K562 (cell line): ENCODE measurements around the gene ITPR3. TPM values are rescaled to one million over a fixed set of nuclear protein-coding genes. Genes with fewer than 3 reads are reported as not detected.

Experiments
- CTBP1 ChIP-seq: fragments of 450-650 bp; IDR thresholded peaks from 2 replicates; pipeline ENCODE4 v1.6.1; 2016; ENCODE audit warnings: borderline replicate concordance
- ESRRA ChIP-seq: fragments of 450-650 bp; IDR thresholded peaks from 2 replicates; pipeline ENCODE4 v1.6.1; 2014; ENCODE audit warnings: low read depth, mild to moderate bottlenecking, moderate library complexity, borderline replicate concordance
- ETV1 ChIP-seq: fragments of 450-650 bp; conservative IDR thresholded peaks from 2 replicates; pipeline ENCODE4 v1.6.1; 2016; ENCODE audit warnings: missing genetic modification characterization, control low read depth, low read depth, missing compliant biosample characterization
- ETV5 ChIP-seq: sonication (generic); formaldehyde crosslinking; IDR thresholded peaks from 2 replicates; pipeline ENCODE4 v1.4.0; 2020; ENCODE audit warnings: low read depth, mild to moderate bottlenecking, missing genetic modification reagents
- ILF3 ChIP-seq: fragments of 450-650 bp; IDR thresholded peaks from 2 replicates; pipeline ENCODE4 v1.6.1; 2018; ENCODE audit warnings: antibody characterized with exemption, mild to moderate bottlenecking, moderate library complexity, borderline replicate concordance
- KLF13 ChIP-seq: fragments of 450-650 bp; IDR thresholded peaks from 2 replicates; pipeline ENCODE4 v1.6.1; 2016; ENCODE audit warnings: missing genetic modification characterization, low read depth, mild to moderate bottlenecking, missing compliant biosample characterization, moderate library complexity, borderline replicate concordance
- LEF1 ChIP-seq: fragments of 450-650 bp; IDR thresholded peaks from 2 replicates; pipeline ENCODE4 v1.6.1; 2016; ENCODE audit warnings: mild to moderate bottlenecking
- MTA1 ChIP-seq: fragments of 450-650 bp; IDR thresholded peaks from 2 replicates; pipeline ENCODE4 v1.6.1; 2017; ENCODE audit warnings: borderline replicate concordance
- PHTF2 ChIP-seq: fragments of 250-450 bp; sonication (Bioruptor Pico); IDR thresholded peaks from 2 replicates; pipeline ENCODE4 v1.5.0; 2021; ENCODE audit warnings: mild to moderate bottlenecking
- RAD51 ChIP-seq: fragments of 450-650 bp; IDR thresholded peaks from 2 replicates; pipeline ENCODE4 v1.7.1; 2016; ENCODE audit warnings: low read depth, mild to moderate bottlenecking, borderline replicate concordance
- RB1 ChIP-seq: fragments of 450-650 bp; IDR thresholded peaks from 2 replicates; pipeline ENCODE4 v1.6.1; 2017; ENCODE audit warnings: low read depth, mild to moderate bottlenecking
- SRSF9 ChIP-seq: fragments of 200-400 bp; formaldehyde crosslinking; IDR thresholded peaks from 2 replicates; pipeline ENCODE4 v1.6.1; 2017; ENCODE audit warnings: low read depth, low read length, borderline replicate concordance
- TAF7 ChIP-seq: fragments of 450-650 bp; IDR thresholded peaks from 2 replicates; pipeline ENCODE4 v1.6.1; 2016; ENCODE audit warnings: missing genetic modification characterization, missing compliant biosample characterization
- ZBTB17 ChIP-seq: fragments of 450-650 bp; formaldehyde crosslinking; IDR thresholded peaks from 2 replicates; pipeline ENCODE4 v1.4.0; 2020; ENCODE audit warnings: mild to moderate bottlenecking
- ZC3H4 ChIP-seq: sonication (generic); formaldehyde crosslinking; IDR thresholded peaks from 2 replicates; pipeline ENCODE4 v1.9.0; 2021; ENCODE audit warnings: missing genetic modification reagents, borderline replicate concordance
- ZNF431 ChIP-seq: sonication (generic); formaldehyde crosslinking; IDR thresholded peaks from 2 replicates; pipeline ENCODE4 v1.8.0; 2022; ENCODE audit warnings: mild to moderate bottlenecking, missing genetic modification reagents
- ZNF644 ChIP-seq: fragments of 200-800 bp; sonication (Bioruptor generic); IDR thresholded peaks from 2 replicates; pipeline ENCODE4 v1.6.1; 2016; ENCODE audit warnings: low read depth, missing genetic modification characterization, missing compliant biosample characterization
- polyA plus RNA-seq, 8 experiments: library from polyadenylated mRNA; depleted of rRNA in 4 of 8; stranded (reverse) in 5 of 8; unstranded in 3 of 8; fragments of >200 nt; fragmentation: Nextera tagmentation in 2 of 8; fragmentation: Illumina TruSeq in 1 of 8; extraction: Ambion mirVana in 2 of 8; extraction: Trizol in 1 of 8; gene quantifications; 2 replicates each; pipeline versions ENCODE4 v1.2.1 to v1.2.3, GENCODE V29; 2011 to 2014; ENCODE audit warnings: inconsistent platforms in 1 of 8, missing spikeins in 1 of 8
- total RNA-seq, 7 experiments: library from RNA; depleted of rRNA in 6 of 7; stranded (reverse); fragments of >200 nt in 6 of 7; fragmentation: Illumina TruSeq in 2 of 7; extraction: Trizol in 2 of 7; gene quantifications; 2 replicates each; pipeline versions ENCODE4 v1.2.1 to v1.2.3, GENCODE V29; 2011 to 2021; ENCODE audit warnings: low replicate concordance in 1 of 7
- TF ChIP-seq, protein P1 (sequence below): fragments of 450-650 bp; formaldehyde crosslinking; IDR thresholded peaks from 2 replicates; pipeline ENCODE4 v1.4.0; 2022; ENCODE audit warnings: missing genetic modification characterization
- TF ChIP-seq, protein P2 (sequence below): IDR thresholded peaks from 2 replicates; pipeline ENCODE4 v1.6.1; 2012; ENCODE audit warnings: low read depth, low read length, improper control_type of control experiment, borderline replicate concordance
- TF ChIP-seq, protein P3 (sequence below): fragments of 250-450 bp; sonication (Bioruptor Pico); IDR thresholded peaks from 2 replicates; pipeline ENCODE4 v1.9.0; 2021; ENCODE audit warnings: mild to moderate bottlenecking, inconsistent platforms
- TF ChIP-seq, protein P4 (sequence below): fragments of 450-650 bp; formaldehyde crosslinking; IDR thresholded peaks from 2 replicates; pipeline ENCODE4 v1.4.0; 2020; ENCODE audit warnings: mild to moderate bottlenecking, moderate library complexity

Gene ITPR3
- total and polyA plus RNA-seq, 9 of the 15 experiments (the other 6 are each of a cell fraction or from before 2014, with no cell fraction given), result 0.39 to 35.7 (median 13.2) TPM

DNA sequence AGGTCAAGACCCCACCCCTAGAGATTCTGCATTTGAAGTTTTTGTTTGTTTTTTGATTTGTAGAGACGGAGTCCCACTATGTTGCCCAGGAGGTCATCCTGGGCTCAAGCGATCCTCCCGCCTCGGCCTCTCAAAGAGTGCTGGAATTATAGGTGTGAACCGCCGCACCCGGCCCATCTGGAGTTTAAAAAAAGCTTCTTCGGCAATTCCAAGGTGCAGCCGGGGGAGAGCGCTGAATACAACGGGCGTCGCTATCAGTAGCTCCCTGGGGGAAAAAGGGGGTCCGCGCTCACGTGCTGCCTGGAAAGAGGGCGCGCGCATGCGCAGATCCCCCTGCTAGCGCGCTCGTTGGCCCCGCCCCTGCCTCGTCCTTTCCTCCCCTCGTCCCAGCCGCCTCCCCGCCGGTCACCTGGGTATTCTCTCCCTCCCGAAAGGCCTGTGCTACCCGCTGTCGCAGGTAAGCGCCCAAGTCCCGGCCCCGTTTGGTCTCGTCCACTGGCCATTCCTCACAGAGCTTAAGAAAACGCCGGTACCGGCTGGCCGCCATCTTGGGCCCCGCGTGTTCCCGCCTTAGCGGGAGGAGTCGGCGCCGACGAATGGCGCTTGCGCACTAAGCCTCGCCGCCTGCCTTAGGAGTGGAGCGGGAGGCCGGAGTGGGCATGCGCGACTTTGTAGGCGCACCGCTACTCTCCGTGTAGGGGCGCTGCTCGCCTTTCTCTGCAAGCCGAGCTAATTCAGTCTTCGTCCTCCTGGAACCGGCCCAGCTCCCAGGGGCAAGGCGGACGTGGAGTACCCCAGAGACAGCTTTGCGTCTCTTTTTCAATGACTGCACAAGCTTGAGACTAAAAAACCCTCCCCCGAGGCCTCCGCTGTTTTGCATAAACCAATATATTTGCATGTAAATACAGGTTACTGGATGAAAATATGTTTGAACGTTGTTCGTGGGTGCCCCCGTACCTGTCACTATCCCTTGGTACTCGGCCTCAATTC is 90.3 kb downstream of the ITPR3 start, which contains the start of gene UQCC2 (continued):
- TF ChIP-seq, protein P1, sequence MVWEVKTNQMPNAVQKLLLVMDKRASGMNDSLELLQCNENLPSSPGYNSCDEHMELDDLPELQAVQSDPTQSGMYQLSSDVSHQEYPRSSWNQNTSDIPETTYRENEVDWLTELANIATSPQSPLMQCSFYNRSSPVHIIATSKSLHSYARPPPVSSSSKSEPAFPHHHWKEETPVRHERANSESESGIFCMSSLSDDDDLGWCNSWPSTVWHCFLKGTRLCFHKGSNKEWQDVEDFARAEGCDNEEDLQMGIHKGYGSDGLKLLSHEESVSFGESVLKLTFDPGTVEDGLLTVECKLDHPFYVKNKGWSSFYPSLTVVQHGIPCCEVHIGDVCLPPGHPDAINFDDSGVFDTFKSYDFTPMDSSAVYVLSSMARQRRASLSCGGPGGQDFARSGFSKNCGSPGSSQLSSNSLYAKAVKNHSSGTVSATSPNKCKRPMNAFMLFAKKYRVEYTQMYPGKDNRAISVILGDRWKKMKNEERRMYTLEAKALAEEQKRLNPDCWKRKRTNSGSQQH (CRISPR knock-in tag), result no peak
- TF ChIP-seq ZC3H4 (CRISPR knock-in tag), result no peak
- peak; percentile 42; the same call in 1 of the 2 replicates for TF ChIP-seq LEF1
- no peak for TF ChIP-seq ZNF431 (CRISPR knock-in tag)
- TF ChIP-seq, protein P2, sequence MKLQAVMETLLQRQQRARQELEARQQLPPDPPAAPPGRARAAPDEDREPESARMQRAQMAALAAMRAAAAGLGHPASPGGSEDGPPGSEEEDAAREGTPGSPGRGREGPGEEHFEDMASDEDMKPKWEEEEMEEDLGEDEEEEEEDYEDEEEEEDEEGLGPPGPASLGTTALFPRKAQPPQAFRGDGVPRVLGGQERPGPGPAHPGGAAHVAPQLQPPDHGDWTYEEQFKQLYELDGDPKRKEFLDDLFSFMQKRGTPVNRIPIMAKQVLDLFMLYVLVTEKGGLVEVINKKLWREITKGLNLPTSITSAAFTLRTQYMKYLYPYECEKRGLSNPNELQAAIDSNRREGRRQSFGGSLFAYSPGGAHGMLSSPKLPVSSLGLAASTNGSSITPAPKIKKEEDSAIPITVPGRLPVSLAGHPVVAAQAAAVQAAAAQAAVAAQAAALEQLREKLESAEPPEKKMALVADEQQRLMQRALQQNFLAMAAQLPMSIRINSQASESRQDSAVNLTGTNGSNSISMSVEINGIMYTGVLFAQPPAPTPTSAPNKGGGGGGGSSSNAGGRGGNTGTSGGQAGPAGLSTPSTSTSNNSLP, result no peak
- no peak; the same call in 1 of the 2 replicates for TF ChIP-seq ESRRA
- TF ChIP-seq ETV5, result no peak
- peak; percentile 69 for TF ChIP-seq ZBTB17 (CRISPR knock-in tag)
- TF ChIP-seq, protein P3, sequence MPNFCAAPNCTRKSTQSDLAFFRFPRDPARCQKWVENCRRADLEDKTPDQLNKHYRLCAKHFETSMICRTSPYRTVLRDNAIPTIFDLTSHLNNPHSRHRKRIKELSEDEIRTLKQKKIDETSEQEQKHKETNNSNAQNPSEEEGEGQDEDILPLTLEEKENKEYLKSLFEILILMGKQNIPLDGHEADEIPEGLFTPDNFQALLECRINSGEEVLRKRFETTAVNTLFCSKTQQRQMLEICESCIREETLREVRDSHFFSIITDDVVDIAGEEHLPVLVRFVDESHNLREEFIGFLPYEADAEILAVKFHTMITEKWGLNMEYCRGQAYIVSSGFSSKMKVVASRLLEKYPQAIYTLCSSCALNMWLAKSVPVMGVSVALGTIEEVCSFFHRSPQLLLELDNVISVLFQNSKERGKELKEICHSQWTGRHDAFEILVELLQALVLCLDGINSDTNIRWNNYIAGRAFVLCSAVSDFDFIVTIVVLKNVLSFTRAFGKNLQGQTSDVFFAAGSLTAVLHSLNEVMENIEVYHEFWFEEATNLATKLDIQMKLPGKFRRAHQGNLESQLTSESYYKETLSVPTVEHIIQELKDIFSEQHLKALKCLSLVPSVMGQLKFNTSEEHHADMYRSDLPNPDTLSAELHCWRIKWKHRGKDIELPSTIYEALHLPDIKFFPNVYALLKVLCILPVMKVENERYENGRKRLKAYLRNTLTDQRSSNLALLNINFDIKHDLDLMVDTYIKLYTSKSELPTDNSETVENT (CRISPR knock-in tag), result peak; percentile 73; the same call in 1 of the 2 replicates
- TF ChIP-seq ZNF644 (tag), result 0 out of 2 replicates have a peak, but pooled peaks have one; percentile 58
- no peak for TF ChIP-seq ILF3
- TF ChIP-seq SRSF9, result no peak
- TF ChIP-seq, protein P4, sequence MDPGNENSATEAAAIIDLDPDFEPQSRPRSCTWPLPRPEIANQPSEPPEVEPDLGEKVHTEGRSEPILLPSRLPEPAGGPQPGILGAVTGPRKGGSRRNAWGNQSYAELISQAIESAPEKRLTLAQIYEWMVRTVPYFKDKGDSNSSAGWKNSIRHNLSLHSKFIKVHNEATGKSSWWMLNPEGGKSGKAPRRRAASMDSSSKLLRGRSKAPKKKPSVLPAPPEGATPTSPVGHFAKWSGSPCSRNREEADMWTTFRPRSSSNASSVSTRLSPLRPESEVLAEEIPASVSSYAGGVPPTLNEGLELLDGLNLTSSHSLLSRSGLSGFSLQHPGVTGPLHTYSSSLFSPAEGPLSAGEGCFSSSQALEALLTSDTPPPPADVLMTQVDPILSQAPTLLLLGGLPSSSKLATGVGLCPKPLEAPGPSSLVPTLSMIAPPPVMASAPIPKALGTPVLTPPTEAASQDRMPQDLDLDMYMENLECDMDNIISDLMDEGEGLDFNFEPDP (CRISPR knock-in tag), result no peak
- TF ChIP-seq TAF7, result peak; percentile 99
- TF ChIP-seq CTBP1, result peak; percentile 78; the same call in 1 of the 2 replicates
- no peak for TF ChIP-seq ETV1 (tag)
- TF ChIP-seq KLF13 (tag), result peak; percentile 79
- peak; percentile 99 for TF ChIP-seq RB1
- peak; percentile 77 for TF ChIP-seq RAD51
- TF ChIP-seq PHTF2 (CRISPR knock-in tag), result no peak
- TF ChIP-seq MTA1, result no peak
